Measurements from ENCODE around the gene PEF1.

Gene PEF1

DNA sequence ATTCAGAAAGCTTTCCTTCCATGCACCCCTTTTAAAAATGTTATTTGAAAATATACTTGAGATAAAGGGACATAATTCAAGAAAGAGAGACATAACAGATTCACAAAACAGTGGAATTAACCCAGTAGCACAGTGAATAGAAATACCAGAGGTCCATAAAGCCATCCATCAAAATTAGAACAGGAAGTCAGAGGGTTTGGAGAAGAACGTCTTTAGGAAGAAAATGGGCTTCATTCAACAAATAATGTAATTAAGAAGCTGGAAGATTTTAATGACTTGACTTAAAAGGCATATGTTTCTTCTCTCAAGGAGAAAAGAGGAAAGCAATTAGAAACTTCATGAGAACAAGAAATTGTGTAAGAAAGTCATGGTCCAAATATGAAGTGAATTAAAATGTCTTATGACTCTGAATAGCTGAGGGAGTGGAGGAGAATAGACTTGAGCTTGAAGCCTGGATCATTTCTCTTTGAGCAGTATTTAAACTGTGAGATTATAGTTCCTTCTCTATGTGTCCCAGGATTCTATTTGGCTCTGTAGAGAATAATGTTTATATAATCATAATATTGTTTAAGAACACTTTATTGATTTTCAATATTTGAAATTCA is 35.1 kb downstream of the PEF1 start:
- TF ChIP-seq, protein P1, sequence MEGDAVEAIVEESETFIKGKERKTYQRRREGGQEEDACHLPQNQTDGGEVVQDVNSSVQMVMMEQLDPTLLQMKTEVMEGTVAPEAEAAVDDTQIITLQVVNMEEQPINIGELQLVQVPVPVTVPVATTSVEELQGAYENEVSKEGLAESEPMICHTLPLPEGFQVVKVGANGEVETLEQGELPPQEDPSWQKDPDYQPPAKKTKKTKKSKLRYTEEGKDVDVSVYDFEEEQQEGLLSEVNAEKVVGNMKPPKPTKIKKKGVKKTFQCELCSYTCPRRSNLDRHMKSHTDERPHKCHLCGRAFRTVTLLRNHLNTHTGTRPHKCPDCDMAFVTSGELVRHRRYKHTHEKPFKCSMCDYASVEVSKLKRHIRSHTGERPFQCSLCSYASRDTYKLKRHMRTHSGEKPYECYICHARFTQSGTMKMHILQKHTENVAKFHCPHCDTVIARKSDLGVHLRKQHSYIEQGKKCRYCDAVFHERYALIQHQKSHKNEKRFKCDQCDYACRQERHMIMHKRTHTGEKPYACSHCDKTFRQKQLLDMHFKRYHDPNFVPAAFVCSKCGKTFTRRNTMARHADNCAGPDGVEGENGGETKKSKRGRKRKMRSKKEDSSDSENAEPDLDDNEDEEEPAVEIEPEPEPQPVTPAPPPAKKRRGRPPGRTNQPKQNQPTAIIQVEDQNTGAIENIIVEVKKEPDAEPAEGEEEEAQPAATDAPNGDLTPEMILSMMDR (conservative IDR thresholded peaks at IDR 0.05; ENCODE audit: control insufficient read depth, insufficient read depth, low read depth, low read length) = no peak

DNA sequence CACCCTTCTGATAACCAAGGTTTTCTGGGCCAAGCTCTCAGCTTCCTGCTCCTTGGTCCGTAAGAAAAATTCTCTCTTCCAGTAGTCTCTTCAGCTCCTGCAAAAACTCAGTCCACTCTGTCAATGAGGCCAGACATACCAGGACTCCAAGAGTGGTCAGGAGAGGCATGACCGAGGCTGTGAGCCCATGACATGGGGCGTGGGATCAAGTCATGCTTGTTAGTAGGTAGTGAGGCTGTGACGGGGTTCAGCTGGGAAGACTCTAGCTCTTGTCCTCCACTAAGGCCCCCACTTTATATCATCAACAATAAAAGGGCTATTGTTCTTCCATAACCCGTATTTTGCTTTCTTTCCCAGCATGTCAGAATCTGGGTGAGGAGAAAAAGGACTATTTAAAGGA is 37.3 kb downstream of the PEF1 start:
- DNase-seq (ENCODE audit: low read depth) = no peak
- TF ChIP-seq, protein P1 (conservative IDR thresholded peaks at IDR 0.05; ENCODE audit: control insufficient read depth, insufficient read depth, low read depth, low read length) = no peak
- no peak overlapping the region for H3K4me3 ChIP-seq (ENCODE audit: control insufficient read depth, low read depth, low read length)

More for the DNA sequence above, 35.1 kb downstream of the PEF1 start:
- DNase-seq (ENCODE audit: low read depth) = no peak
- H3K4me3 ChIP-seq (ENCODE audit: control insufficient read depth, low read depth, low read length) = no peak overlapping the region

DNA sequence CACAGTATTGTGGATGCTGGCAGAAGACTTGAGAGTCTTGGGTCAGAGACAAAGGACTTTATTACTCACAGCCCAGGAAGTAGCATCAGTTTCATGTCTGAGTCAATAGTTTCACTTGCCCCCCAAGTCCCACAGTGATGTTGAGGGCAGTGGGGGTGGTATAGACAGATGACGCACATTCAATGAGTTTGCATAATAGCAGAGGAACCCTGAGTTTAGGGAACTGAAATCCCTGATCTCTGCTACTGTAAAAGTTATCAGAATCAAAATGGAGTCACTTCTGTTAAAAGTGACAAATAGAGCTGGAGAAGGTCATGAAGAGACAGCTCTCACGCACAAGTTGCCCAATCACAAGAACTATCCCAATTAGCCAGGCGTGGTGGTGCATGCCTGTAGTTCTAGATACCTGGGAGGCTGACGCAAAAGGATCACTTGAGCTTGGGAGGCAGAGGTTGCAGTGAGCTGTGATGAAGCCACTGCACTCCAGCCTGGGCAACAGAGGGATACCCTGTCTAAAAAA is 38.7 kb downstream of the PEF1 start:
- TF ChIP-seq, protein P1 (conservative IDR thresholded peaks at IDR 0.05; ENCODE audit: control insufficient read depth, insufficient read depth, low read depth, low read length) = no peak
- no peak overlapping the region for H3K4me3 ChIP-seq (ENCODE audit: control insufficient read depth, low read depth, low read length)
- peak; percentile 92 for DNase-seq (ENCODE audit: low read depth)

DNA sequence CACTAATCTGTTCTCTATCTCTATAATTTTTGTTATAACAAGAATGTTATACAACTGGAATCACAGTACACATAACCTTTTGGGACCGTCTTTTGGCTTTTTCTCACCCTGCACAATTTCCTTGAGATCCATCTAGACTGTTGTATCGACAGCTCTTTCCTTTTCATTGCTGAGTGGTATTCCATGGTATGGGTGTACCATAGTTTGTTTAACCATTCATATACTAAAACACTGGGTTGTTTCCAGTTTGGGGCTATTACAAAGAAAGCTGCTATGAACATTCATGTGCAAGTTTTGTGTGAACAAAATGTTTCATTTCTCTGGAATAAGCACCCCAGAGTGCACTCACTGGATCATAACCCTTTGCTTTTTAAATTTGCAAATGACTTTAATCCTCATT is 42.6 kb downstream of the PEF1 start:
- no peak overlapping the region for H3K4me3 ChIP-seq (ENCODE audit: control insufficient read depth, low read depth, low read length)
- TF ChIP-seq, protein P1 (conservative IDR thresholded peaks at IDR 0.05; ENCODE audit: control insufficient read depth, insufficient read depth, low read depth, low read length) = no peak
- DNase-seq (ENCODE audit: low read depth) = no peak

DNA sequence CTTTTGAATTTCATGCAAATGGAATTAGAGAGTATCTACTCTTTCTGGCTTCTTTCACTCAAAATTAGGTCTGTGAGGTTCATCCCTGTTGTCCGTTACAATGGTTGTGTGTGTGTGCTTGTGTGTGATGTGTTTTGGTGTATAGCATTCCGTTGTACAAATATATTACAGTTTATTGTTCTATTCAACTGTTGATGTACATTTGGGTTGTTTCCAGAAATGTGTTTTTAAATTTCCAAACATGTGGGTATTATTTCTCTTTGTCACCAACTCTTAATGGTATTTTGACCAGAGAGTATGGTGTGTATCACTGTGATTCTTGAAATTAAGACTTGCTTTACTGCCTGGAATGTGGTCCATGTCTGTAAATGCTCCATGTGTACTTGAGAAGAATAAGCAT is 44.0 kb downstream of the PEF1 start:
- DNase-seq (ENCODE audit: low read depth) = no peak
- no peak overlapping the region for H3K4me3 ChIP-seq (ENCODE audit: control insufficient read depth, low read depth, low read length)

DNA sequence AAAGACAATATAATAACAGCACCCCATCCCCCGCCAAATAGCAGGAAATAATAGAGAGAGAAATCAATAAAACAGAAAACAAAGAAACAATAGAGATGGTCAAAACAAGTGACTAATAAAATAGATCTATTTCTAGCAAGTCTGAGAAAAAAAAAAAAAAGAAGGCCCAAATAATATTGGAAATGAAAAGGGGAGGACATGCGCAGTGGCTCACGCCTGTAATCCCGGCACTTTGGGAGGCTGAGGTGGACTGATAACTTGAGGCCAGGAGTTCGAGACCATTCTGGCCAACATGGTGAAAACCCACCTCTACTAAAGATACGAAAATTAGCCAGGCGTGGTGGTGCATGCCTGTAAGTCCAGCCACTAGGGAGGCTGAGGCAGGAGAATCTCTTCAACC is 45.7 kb downstream of the PEF1 start:
- TF ChIP-seq, protein P1 (conservative IDR thresholded peaks at IDR 0.05; ENCODE audit: control insufficient read depth, insufficient read depth, low read depth, low read length) = no peak
- H3K4me3 ChIP-seq (ENCODE audit: control insufficient read depth, low read depth, low read length) = no peak overlapping the region
- no peak for DNase-seq (ENCODE audit: low read depth)

More for the DNA sequence above, 44.0 kb downstream of the PEF1 start:
- TF ChIP-seq, protein P1 (conservative IDR thresholded peaks at IDR 0.05; ENCODE audit: control insufficient read depth, insufficient read depth, low read depth, low read length) = no peak
